CD4-positive, alpha-beta T cell treated with Interleukin-12 subunit alpha and Interleukin-12 subunit beta, for 1 hour (primary cell): ENCODE results near the gene ZNF784.

Source experiments
- DNase-seq: peaks from one replicate; pipeline ENCODE4 v3.0.0-alpha.2; 2020

ZNF784 gene

DNA sequence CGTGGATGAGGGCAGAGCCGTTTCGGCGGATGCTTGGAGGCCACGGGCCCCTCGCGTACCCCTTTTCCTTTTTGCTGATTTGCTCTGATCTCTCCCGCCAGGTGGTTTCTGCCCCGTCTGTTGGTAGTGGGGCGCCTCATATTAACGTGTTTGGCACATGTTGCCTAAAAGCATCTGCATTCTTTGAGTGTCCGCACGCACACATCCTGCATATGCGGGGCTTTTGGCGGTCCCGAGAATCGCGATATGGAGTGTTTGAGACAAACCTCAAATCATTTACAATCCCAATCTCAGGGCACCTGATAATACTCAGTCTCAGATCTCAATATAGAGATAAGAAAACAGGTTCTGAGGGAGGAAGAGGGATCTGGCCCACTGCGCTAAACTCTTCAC, 31.3 kb upstream of the ZNF784 start:
- no peak for DNase-seq

DNA sequence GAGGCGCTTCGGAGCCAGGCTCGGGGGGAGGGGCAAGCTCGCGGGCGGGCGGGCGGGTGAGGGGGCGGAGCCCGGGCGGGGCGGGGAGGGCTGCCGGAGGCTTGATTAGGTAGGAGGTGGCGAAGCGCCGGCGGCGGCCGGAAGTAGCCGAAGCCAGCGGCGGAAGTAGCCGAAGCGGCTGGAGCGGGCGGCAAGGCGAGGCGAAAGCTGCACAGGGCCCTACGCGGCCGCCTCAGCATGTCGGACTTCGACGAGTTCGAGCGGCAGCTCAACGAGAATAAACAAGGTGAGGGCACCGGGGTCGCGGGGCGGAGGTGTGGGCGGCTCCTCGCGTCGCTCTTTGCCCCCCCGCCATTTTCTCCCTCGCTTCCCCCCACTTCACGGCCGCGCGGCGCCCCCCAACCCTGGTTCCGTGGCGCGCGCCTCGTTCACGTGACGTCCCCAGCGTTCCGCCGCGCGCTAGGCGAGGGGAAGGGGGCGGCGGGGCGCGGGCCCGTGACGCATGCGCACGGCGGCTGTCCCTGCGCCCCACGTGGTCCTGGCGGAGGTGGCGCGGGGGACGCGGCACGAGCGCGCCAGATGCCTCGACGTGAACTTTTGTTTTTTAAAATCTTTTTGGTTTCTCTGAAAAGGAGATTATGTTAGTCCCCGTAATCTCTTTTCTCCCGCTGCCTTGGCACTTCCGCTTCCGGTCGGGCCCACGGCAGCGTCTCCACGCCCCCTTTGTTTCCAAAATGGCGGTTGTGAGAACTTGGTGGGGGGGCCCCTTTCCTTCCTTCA, 30.7 kb upstream of the ZNF784 start, which contains the start of gene U2AF2:
U2AF2 (plus strand) TSS at position 168 of the 780 bp plus-strand sequence; CDS start at position 238, 70 bp downstream.
- DNase-seq = peak; percentile 97

DNA sequence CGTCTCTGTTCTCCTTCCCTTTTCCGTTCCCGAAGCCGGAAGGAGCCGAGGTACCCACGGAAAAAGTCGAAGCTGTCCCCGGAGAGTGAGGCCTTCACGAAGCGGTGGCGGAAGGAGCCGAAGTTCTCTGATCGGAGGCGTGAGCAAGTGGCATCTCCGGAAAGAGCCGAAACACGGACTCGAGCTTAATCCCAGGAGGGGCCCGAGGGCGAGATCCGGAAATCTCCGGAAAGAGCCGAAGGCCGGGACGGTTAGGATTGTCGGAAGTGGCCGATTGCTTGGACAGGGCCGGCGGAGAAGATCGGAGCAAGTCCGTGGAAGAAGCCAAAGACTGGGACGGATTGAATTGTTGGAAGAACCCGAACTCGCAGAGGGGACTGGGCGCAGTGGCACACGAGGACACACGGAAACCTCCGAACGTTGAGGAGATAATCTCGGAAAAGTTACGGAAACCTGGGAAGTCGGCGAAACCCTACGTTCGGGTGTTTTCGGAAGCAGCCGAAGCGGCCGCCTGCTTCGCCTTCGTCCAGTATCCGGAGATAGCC, 30.0 kb upstream of the ZNF784 start:
- DNase-seq = peak; percentile 100

DNA sequence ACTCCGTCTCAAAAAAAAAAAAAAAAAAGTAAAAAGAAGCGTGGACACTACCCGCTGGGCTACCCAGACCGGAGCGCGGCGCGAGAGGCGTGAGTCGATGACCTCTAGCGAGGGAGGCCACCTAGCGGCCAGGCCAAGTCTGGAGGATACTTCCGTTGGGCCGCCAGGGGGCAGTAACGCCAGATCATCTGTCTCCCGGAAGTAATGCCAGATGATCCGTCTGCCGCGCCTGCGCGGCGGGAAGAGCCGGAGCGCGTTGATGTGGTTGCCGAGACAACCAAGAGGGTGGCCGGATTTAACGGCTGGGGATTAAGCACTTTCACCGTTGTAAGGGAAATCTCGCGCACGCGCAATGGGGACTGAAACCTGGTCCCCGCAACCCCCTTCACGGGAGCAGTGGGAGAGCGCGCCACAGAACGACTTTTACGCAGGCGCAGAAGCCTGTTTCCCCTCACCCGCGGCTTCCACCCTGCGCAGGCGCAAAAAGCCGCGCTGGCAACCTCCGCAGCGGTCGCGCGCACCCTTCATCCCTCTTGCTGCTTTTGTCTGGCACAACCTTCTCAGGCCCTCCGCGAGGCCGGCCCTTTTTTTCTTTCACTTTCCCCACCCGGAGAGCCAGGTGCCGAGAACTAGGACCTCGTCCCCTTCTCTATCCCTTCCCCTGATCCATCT, 29.4 kb upstream of the ZNF784 start:
- peak; percentile 99 for DNase-seq

DNA sequence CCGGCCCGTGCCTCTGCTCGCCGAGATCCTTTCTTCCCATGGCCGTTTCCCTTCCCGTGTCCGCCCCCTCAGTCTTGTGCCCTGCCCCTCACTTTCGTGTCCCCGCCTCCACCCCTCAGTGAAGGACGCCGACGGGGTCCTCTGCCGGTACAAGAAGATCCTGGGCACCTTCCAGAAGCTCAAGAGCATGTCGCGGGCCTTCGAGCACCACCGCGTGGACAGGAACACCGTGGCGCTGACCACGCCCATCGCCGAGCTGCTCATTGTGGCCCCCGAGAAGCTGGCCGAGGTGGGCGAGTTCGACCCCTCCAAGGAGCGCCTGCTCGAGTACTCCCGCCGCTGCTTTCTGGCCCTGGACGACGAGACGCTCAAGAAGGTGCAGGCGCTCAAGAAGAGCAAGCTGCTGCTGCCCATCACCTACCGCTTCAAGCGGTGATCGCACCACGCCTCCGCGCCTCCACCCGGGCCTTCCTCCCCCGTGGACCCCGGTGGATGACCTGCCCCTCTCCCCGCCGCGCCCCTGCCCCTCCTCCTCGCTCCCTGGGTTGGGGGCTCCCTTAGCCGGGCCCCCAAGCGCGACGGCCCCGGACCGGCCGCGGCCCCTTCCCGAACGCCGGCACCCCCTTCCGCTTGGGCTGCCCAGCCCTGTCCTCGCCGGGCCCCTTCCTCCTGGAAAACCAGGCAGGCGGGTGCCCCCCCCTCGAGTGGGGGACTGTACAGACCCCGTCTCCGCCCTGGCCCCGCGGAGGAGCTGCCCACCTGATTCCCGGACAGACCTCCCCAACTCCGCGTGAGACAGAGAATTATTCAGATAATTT, 28.2 kb upstream of the ZNF784 start:
- DNase-seq = no peak

DNA sequence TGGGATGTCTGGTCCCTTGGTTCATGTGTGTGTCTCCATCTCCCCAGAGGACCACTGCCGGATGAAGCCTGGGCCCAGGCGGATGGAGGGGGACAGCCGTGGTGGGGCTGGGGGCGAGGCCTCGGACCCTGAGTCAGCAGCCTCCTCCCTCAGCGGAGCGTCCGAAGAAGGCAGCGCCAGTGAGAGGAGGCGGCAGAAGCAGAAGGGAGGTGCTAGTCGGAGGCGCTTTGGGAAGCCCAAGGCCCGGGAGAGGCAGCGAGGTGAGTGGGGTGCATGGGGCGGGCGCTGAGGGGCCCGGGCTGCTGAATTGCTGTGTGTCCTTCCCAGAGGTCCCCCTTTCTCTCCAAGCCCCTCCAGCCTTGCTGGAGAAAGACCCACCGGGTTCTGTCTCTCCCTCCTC, 26.9 kb upstream of the ZNF784 start:
- no peak for DNase-seq

DNA sequence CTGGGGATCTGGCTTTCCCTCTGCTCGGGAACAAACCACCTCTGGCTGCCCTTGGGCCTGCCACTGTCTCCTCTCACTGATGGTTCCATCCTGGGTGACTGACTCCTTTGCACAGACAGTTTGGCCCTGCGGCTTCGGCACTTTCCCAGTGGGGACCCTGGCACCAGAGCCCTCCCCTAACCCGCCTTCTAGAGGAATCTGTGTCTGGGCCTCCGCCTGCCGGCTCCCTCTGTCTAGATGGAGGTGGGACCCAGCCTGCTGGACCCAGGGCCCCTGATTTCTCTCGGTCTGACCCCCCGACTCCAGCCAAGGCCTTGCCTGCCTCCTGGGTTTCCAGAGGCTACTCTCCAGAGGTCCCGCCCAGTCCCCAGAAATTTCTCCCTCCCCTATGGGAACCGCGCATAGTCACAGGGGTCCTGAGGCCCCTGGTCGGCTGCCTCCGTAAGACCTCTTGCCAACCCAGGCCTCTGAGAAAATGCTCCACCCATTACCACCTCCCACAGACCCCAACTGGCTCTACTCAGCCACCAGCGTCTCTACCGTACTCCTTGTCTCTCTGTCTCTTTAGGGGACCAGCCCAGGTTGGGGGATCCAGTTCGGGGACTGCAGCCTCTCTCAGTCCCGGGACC, 26.4 kb upstream of the ZNF784 start:
- DNase-seq = no peak

DNA sequence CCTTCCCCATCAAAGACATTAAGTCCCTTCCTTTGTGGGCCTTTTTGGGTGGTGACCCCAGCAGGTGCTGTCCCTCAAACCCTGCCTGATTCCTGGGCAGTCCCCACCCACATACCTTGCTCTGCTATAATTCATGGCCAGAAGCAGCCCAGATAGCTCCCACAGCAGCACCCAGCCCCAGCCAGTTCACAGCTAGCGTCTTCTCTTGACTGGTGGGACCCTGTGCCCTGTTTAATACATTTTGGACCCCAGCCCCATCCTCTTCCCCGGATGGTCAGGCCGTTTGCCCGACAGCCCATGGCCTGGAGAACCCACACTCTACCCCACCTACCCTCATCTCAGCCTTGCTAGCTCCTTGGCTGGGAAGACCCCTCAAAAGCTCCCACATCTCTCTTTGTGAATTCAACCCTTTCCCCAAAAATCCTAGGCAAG, 25.8 kb upstream of the ZNF784 start:
- no peak for DNase-seq

DNA sequence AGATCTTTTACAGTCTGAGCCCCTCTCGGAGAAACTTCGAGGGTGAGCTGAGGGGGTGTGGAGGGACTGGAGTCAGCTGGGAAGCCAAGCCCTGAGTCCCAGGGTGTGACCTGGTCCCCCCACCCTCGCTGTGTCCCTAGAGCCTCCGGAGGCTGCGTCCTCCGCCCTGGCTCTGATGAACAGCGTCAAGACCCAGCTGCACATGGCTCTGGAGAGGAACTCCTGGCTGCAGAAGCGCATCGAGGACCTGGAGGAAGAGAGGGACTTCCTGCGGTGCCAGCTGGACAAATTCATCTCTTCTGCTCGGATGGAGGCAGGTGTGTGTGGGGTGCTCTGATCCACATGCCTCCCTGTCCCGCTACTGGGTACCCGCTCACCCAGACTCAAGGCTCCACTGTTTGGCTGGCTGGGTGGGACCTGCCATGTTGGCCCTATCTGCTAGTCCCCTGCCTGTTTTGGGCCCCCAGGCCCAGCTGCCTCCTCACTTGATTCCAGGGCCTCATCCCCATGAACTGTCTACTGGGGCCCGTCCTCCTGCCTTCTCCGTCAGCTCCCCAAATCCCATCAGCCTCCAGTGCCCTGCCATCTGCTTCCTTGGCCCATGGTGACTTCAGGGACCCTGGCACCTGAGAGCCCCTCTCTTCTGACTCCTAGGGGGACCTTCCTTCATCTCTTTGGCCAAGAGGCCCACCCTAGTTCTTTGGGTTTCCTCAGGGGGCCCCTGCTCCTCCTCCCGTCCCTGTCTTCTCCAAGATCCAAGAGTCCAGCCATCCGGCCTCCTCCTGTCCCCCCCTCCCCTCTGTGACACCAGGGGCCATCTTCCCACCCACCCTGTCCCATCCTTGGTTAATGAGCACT, 25.1 kb upstream of the ZNF784 start:
- DNase-seq = no peak

DNA sequence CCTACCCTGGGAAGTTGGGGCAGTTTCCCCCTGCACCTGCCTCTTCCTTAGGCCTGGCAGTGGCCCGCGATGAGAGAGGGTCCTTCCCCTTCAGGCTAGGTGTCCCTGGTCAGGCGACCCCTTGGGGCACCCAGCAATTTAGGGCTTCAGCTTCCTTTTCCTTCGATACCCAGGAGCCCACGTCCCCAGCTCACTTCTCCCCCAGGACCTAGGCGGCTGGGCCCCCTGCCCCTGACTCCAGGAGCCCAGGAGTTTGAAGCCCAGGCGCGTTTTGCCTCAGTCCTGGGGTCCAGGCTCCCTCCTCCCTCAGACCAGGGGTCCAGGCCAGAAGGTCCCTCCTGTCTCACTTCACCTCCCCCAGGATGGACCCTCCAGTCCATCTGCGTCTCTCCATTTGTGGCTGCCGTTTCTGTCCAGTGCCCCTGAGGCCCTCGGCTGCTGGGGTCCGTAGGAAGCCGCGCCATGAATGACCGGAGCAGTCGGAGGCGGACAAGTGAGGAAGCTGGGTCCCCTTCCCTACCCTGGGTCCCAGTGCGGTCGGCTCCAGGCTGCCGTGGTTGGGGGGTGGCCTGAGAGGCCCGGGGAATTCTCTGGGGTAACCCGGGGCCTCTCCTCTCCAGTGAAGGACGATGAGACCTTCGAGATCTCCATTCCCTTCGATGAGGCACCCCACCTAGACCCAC, 24.4 kb upstream of the ZNF784 start:
- no peak for DNase-seq

DNA sequence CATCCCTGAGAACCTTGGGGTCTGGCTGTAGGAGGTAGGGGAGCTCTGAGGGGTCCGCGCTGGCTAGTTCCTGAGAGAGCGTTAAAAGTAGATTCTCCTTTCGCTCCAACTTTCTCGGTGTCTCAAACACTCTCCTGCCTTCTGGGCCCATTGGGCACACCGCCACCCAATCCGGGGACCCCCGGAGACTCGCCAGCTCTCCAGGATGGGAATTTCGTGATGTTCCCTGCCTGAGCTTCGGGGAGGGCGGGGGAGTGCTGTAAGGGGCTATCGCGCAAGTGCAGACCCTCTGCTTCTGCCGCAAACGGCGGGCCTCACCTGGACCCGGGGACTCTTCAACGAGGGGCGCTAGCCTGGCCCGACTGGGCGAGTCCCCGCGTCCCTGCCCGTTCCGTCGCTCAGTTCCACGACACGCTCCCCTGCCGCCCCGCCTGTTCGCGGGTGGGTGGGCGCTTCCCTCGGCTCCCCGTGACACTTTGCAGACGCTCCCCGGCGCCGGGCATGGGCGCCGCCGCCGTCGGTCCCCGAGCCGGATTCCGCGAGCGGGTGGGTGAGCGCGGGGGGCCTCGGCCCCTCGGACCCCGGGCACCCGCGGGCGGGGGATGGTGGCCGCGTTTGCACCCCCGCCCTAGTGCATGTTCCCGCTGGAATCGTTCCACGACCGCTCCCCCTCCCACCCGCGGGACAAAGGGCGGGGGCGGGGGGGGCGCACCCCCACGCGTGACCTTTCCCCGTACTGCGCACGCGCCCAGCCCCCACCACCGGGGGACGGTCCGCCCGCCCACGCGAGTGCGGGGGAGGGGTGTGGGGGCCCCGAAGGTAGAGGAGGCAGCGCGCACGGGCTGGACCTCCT, 23.6 kb upstream of the ZNF784 start, which contains the start of gene CCDC106:
CCDC106 (plus strand) TSS at position 481 of the 853 bp plus-strand sequence. CDS start 835 bp downstream, outside the sequence.
- peak; percentile 52 for DNase-seq

DNA sequence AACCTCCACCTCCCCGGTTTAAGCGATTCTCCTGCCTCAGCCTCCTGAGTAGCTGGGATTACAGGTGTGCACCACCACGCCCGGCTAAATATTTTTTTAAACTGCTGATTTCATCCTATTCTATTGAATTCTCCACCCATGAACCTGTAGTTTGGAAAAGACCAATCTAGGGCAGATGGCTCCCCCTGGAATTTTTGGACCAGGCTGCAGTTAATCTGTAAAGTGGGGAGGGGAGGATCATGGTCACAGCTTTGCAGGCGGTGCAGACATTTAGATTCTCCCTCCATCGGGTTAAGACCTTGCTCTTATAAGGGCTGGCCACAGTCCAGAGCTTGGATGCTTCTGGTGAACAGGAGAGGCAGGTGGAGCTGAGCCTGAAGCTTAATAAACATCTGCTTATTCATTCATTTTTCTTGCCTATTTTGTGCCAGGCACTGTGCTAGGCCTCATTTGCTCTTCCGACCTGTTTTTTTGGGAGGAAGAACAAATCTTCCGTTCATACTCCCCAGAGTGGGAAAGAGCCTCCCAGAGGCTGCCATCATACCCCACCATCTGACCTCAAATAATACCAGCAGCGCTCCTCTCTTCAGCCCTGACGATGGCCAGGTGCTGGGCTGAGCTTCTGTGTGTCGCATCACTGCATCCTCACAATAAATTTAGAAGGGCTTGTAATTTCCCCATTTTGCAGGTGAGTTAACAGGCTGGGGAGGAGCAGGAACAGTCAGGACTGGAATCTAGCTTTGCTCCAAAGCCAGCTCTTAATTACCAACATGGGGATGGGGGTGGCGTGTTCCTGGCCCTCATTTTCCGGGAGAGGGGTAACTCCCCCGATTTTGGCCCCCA, 22.7 kb upstream of the ZNF784 start:
- DNase-seq = no peak

DNA sequence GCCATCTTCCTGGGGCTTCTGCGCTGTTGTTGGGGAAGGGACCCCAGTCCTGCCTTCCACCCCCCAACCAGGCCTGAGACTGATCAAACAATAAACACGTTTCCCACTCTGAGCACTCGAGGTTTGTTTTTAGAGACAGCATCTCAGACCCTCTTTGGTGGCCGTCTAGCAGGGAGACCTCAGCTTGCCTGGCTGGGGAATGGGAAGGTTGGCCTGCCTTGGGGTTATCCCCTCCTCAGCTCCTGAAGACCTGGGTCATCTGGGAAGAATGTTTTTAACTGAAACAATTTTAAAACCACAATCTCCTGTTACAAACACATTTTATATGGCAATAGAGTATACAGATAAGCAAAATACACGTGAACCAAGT, 21.1 kb upstream of the ZNF784 start:
- no peak for DNase-seq

DNA sequence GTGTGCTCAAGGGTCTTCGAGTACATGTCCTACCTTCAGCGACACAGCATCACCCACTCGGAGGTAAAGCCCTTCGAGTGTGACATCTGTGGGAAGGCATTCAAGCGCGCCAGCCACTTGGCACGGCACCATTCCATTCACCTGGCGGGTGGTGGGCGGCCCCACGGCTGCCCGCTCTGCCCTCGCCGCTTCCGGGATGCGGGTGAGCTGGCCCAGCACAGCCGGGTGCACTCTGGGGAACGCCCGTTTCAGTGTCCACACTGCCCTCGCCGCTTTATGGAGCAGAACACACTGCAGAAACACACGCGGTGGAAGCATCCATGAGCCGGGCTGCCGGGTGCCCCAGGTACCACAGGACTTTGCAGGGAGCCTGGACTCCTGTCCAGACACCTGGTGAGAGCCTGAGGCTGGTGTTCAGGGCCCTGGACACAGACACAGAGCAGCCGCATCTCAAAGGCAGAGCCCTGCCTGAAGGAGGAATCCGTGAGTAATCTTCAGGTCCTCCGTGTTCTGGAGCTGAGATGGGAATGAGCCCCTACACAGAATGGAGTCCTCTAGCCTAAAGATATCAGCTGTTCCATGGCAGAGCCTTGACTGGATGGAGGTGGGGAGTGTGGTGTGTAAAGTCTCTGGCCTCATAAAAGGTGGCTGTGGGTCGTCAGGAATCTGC, 20.6 kb upstream of the ZNF784 start:
- no peak for DNase-seq

DNA sequence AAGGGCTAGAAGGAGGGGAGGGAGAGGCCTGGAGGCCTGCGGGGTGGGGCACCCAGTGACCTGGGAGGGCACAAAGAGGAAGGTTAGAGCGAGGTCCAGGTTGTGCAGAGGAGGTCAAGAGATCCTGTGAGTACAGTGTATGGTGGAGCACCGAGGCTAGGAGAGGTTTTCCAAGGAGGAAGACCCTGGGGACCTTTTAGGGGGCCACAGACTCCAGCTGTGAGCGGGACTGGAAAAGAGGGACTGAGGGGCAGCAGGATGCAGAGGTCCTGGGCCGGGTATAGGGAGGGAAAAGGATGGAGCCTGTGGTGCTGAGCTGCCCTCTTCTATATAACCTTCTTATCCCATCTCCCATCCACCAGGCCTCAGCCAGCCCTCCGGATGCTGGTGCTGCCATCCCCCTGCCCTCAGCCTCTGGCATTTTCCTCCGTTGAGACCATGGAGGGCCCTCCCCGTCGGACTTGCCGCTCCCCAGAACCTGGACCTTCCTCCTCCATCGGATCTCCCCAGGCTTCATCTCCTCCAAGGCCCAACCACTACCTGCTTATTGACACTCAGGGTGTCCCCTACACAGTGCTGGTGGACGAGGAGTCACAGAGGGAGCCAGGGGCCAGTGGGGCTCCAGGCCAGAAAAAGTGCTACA, 19.9 kb upstream of the ZNF784 start:
- DNase-seq = no peak

DNA sequence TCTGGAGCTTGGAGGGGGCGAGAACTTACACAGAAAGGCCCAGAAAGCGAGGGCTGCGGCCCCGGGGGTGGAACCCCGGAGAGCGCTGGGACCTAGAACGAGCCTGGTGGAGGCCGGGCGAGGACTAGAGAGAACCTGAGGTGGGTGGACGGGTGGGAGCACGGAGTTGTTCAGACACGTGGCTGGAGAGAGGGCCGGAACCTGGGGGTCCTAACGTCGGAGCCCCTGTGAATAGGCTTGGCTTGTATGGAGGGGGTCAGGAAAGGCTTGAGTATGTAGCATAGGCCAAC, 19.5 kb upstream of the ZNF784 start:
- DNase-seq = no peak

DNA sequence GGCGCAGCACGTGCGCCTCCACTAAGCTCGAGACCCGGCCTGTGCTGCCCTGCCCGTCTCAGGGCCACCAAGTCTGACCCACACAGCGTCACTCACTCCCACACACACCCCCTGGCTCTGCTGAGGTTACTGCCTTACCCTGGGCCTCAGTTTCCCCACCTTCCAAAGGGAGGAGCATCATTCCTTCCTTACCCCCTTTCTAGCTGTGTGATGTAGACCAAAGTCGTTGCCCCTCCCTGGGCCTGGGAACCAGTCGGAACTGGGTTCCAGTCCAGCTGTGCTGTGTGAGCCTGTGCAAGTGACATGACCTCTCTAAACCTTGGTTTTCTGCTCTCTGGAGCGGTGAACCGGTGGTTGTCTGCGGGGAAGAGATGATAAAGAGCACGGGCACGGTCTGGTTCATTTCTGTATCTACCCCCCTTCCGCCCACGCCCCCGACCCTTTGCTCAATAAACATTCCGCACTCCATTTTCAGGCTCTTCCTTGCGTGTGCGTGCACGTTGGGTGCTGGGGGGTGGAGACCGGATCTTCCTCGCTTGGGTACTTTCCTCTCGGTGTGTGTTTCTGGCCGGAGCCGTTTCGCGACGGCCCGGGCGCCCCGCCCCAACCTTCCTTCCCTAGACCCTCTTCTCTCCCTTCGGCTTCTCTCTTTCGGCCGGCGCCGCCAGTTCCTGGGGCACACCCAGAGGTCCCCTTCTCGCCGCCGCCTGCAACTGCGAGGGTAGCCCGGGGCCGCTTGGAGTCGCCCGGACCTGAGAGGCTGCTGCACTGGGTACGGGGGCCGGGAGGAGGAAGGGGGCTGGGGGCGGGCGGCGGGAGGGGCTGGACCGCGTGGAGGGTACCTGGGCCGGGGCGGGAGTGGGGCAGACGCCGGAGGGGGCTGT, 18.9 kb upstream of the ZNF784 start, which contains the start of gene ZNF581:
ZNF581 (plus strand) TSS at position 647 of the 884 bp plus-strand sequence. CDS start 923 bp downstream, outside the sequence.
- DNase-seq = peak; percentile 83
